HG02588 (cell line): Measurements from ENCODE around the gene CFAP74.

ENCODE experiments used
- ATAC-seq: cut with Tn5 transposase; IDR thresholded peaks from one replicate; pipeline ENCODE4 v1.9.1; 2021; ENCODE audit warnings: mild to moderate bottlenecking, moderate library complexity; ENCODE audit not compliant: unreplicated experiment

CFAP74 gene

GRCh38 chr1:2003541-2004131, at the start of gene CFAP74:
CFAP74 (minus strand) TSS chr1:2003786; CDS start chr1:1990956, 12,830 bp downstream.
- no peak for ATAC-seq

GRCh38 chr1:2053217-2053616, 49.6 kb upstream of the CFAP74 start:
- ATAC-seq, result no peak

- no peak for ATAC-seq
These were observed 49.2 kb upstream of the CFAP74 start for GRCh38 chr1:2052756-2053155.

GRCh38 chr1:2052054-2052679, 48.6 kb upstream of the CFAP74 start:
- no peak for ATAC-seq

- ATAC-seq, result no peak
These were observed 47.5 kb upstream of the CFAP74 start for GRCh38 chr1:2050793-2051682.

- ATAC-seq, result no peak
These were observed 46.8 kb upstream of the CFAP74 start for GRCh38 chr1:2050461-2050792.

- ATAC-seq, result no peak
These were observed 46.3 kb upstream of the CFAP74 start, which contains the start of gene PRKCZ for GRCh38 chr1:2049718-2050431. PRKCZ (plus strand) TSS chr1:2050411; CDS start chr1:2050631, 220 bp downstream.

- no peak for ATAC-seq
These were observed 45.7 kb upstream of the CFAP74 start for GRCh38 chr1:2049225-2049717.

- no peak for ATAC-seq
These were observed 44.5 kb upstream of the CFAP74 start for GRCh38 chr1:2047749-2048729.

- ATAC-seq, result no peak
These were observed 43.6 kb upstream of the CFAP74 start for GRCh38 chr1:2046953-2047748.

GRCh38 chr1:2046174-2046917, 42.8 kb upstream of the CFAP74 start:
- no peak for ATAC-seq

GRCh38 chr1:2045468-2046173, 42.0 kb upstream of the CFAP74 start:
- ATAC-seq, result no peak

GRCh38 chr1:2044510-2045319, 41.1 kb upstream of the CFAP74 start:
- no peak for ATAC-seq

GRCh38 chr1:2043886-2044285, 40.3 kb upstream of the CFAP74 start:
- ATAC-seq, result no peak

- no peak for ATAC-seq
These were observed 39.5 kb upstream of the CFAP74 start for GRCh38 chr1:2042830-2043773.

GRCh38 chr1:2041887-2042286, 38.3 kb upstream of the CFAP74 start:
- ATAC-seq, result no peak
